ENCODE results near the gene ICA1.

GRCh38 chr7:8200717-8201116 is 61.2 kb downstream of the ICA1 start:
- TF ChIP-seq CTCF (IDR thresholded peaks at IDR 0.05; ENCODE audit: low read depth, low read length) (no peak), POLR2A (IDR thresholded peaks at IDR 0.05; ENCODE audit: extremely low read depth, insufficient read length) (no peak)

All from NB4 (cell line).